GM18868 (cell line): Measurements from ENCODE around the gene RYK.

ENCODE experiments used
- ATAC-seq: cut with Tn5 transposase; IDR thresholded peaks from one replicate; pipeline ENCODE4 v1.9.1; 2021; ENCODE audit warnings: mild to moderate bottlenecking, moderate library complexity; ENCODE audit not compliant: unreplicated experiment

Gene RYK

DNA sequence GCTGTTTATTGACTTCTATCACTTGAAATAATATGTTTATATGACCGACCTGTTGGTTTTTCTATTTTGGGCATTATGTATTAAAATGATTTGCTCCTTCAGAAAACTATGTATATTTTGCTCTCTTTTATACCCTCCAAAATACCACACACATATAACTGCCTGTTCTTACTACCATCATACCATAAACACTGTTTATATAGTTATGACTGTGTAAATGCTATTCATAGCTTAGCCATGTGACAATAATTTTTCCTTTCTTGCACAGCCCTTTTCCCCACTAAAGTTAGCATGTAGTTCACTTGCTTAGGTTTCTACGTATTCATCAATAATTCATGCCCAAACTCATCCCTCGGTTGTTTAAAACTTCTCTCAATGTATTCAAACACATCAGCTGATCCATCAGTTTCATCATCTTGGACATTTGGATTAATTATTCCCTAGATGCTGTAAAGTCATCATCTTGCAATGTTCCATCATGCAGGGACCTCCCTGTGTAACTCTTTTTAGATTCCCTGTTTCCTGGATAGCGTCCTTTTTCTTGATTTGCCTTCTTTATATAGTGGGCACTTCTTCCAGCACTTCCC lies 8.2 kb upstream of the RYK start:
- ATAC-seq: no peak

DNA sequence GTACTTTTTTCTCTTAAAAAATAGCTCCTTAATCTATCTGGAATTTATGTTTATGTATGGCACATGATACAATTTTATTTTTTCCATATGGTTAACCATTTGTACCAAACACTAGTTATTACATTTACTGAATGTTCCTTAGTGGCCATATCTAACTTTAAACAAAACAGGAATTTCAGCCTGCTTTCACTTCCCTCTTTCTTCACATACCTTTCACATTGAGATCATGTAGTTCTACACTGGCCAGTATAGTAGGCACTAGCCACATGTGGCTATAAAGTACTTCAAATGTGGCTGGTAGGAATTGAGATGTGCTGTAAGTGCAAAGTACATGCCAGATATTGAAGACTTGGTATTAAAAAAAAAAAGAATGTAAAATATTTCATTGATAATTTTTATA lies 4.7 kb upstream of the RYK start:
- no peak for ATAC-seq

GRCh38 chr3:134253475-134254226 lies 3.0 kb upstream of the RYK start:
- ATAC-seq: no peak

- ATAC-seq: no peak
Observed at GRCh38 chr3:134252766-134253165, 2.1 kb upstream of the RYK start.

DNA sequence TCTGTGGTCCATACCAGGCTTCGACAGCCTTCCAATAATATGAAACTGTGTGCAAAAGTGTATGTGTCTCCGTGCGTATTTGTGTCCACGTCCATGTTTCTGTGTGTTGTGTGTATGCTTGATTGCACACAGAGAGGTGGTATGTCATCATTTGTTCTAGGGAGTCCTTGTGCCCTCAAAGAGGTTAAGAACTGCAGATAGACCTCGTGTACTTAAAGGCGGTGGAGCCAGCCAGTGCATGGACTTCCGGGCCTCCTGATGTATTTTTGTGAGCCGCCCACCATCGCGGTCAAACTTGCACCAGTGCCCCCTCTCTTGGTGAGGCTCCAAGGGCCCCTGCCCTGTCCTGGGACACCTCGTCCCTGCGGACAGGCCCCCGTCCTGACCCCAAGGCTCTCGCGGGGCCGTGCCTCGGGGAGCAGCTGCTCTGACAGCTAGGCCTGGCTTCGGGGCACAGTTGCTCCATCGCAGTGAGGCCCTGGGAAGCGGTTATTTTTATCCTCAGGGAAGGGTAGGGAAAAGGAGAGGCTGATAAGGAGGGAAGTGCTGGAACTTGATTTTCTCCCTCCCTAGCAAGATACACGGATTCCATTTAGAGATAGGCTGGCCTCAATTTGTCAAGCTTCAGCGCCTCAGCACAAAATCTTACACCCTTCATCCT lies 1.2 kb upstream of the RYK start:
- ATAC-seq: no peak

- peak; percentile 43 for ATAC-seq
Observed at GRCh38 chr3:134249935-134250716, 533 bp downstream of the RYK start.

DNA sequence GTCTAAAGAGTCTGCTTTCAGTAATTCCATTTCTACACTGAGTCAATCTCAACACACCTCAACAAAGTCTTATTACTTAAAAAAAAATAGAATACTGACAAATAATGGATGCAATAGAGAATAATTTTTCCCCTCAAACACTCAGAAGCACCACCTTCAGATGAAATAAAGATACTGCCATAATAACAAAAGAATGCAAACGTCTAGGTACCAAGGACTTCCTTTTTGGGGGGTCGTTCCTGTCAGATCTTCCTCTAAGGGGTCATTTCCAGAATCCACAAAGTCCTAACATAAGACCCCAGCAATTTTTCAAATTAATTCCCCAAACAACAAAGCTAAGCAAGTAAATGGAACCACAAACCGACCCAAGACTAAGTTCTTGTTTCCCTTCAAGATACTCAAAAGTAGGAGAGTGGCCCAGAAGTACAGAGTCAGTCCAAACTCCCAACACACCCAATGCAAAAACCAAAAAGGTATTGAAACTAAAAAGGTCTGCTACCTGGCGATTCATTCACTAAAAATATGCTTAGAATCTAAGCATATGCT lies 1.3 kb downstream of the RYK start:
- ATAC-seq: no peak

DNA sequence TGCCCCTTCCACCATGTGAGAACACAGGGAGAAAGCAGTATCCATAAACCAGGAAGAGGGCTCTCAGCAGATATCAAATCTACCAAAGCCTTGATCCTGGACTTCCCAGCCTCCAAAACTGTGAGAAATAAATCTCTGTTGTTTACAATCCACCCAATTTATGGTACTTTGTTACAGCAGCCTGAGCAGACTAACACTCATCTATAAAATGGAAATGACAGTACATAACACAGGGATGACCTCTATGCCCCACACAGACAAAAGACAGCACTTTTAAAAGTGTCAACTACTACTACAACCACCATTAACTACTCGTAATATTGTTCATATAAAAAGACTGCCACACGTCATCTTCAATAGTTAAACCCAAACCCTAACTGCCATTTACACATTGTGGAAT lies 5.7 kb downstream of the RYK start:
- no peak for ATAC-seq

- ATAC-seq: no peak
Observed at GRCh38 chr3:134242649-134243617, 7.7 kb downstream of the RYK start.

DNA sequence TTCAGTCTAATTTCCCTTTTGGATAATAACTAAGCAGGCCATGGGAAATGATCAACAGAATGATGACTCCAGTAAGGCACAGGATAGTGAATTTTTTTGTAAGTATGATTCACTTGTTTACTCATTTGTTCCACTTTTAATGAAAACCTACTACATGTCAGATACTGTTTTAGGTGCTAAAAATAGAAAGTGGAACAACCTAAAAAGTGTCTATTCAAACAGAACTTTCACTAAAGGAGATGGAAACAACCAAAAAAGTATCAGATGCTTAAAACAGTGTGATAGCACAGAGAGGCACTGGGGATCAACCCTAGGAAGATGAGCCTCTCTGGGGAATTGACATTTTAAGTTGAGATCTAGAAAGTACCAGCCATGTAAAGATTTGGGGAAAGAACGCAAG lies 11.1 kb downstream of the RYK start:
- ATAC-seq: peak; percentile 60

DNA sequence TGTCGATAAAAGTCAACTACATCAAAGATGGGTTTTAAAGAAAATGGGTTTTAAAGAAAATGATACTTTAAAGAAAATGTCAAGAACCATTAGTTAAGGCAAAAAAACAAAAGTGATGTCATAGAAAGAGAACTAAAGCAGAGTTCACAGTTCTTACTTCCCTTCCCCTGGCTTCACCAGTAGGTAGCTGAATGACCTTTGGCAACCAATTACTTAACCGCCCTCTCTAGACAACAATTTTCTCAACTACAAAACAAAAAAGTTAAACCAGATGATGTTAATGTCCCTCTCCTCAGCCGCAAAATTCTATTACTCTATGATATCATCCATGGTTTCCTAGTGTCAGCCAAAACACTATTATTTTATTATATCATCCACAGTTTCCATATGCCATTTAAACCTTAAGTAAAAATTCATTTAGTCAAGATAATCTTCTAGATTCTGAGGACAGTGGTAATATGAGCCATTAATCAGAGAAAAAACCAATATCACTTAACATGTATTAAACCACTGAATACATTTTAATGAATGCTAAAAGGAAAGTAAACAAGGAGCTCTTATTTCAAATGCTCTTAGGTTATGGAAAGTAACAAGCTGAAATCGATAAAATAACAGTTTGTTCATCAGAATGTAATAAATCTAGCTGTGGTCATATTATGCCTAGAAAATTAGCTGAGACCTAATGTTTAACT lies 13.1 kb downstream of the RYK start:
- ATAC-seq: no peak

- peak; percentile 55 for ATAC-seq
Observed at GRCh38 chr3:134236505-134237170, 14.0 kb downstream of the RYK start.

GRCh38 chr3:134235577-134236076 lies 15.0 kb downstream of the RYK start:
- ATAC-seq: no peak

DNA sequence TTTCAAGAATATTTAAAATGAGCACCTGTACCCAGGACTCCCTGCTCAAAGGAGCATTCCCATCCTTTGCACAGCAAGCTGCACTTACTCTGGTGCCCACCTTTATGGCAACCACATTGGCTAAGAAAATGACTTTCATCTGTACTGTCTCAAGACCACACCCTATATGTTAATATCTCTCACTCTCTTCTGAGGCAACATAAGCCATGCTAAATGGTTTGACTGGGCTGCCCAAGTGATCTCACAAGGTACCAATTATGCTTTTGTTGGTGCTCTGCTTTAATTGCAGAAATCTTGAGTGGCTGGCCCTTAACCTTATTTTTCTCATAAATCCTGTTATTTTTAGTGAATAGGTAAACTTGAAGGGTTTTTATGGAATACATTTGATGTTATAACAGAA lies 17.7 kb downstream of the RYK start:
- ATAC-seq: no peak

- ATAC-seq: peak; percentile 43
Observed at GRCh38 chr3:134232151-134232550, 18.5 kb downstream of the RYK start.

GRCh38 chr3:134231131-134231530 lies 19.5 kb downstream of the RYK start:
- no peak for ATAC-seq

DNA sequence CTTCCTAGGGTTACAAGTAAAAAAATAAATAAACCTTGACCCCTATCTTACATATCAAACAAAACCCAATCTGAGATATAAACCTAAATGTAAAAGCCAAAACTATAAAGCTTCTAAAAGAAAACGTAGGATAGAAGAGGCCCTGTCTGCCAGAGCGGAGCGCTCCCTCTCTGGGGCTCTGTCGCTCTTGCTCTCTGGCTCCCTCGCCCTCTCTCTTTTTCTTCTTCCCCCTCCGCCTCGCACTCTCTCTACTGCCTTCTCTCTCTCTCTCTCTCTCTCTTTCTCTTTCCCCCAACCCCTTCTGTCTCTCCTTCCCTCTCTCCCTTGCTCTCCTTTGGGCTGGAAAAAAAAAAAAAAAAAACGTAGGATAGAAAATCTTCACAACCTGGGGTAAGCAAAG lies 21.6 kb downstream of the RYK start:
- no peak for ATAC-seq

GRCh38 chr3:134228479-134228878 lies 22.2 kb downstream of the RYK start:
- ATAC-seq: no peak

DNA sequence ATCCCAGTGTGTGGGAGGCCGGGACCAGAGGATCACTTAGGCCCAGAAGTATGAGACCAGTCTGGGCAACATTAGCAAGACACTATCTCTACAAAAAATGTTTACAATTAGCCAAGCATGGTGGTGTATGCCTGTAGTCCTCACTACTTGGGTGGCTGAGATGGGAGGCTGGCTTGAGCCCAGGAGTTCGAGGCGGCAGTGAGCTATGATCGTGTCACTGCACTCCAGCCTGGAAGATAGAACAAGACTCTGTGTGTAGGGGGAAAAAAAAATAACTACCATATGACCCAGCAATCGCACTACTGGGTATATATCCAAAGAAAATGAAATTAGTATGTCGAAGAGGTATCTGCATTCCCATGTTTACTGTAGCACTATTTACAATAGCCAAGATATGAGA lies 22.6 kb downstream of the RYK start:
- ATAC-seq: no peak
